HG03060 (cell line): ENCODE measurements around the gene ALG13.
"Not testable (repeated sequence)": the region's sequence is repeated elsewhere in the genome, so short reads cannot be mapped to it uniquely, and the experiment has no call there.

ENCODE experiments used
- ATAC-seq: cut with Tn5 transposase; IDR thresholded peaks from one replicate; pipeline ENCODE4 v1.9.1; 2021; ENCODE audit warnings: low read depth, moderate number of reproducible peaks; ENCODE audit not compliant: unreplicated experiment

Gene ALG13

GRCh38 chrX:111756486-111756885, 75.5 kb downstream of the ALG13 start:
- no peak for ATAC-seq

- ATAC-seq: no peak
These were observed 78.7 kb downstream of the ALG13 start for GRCh38 chrX:111759686-111760085.

GRCh38 chrX:111761578-111762135, 80.7 kb downstream of the ALG13 start:
- ATAC-seq: no peak

DNA sequence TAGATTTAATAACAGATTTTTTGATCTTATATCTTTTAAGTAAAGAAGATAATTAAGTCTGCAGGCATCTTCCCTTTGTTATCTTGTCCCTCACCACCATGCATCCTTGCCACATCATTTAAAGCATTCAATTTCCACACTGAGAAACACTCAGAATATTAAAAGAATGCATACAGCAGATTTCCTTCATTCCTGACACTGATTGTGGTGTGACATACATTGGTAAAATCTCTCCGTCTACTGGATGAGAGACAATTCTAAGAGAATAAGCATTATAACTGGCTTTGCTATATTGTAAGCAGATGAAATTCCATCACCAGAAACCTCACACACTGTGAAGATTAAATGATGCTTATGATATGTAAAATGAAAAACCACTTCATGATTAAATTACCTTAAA, 97.6 kb downstream of the ALG13 start:
- no peak for ATAC-seq

- ATAC-seq: no peak
These were observed 98.6 kb downstream of the ALG13 start for GRCh38 chrX:111779582-111779981.

GRCh38 chrX:111784667-111785066, 103.7 kb downstream of the ALG13 start:
- ATAC-seq: no peak

DNA sequence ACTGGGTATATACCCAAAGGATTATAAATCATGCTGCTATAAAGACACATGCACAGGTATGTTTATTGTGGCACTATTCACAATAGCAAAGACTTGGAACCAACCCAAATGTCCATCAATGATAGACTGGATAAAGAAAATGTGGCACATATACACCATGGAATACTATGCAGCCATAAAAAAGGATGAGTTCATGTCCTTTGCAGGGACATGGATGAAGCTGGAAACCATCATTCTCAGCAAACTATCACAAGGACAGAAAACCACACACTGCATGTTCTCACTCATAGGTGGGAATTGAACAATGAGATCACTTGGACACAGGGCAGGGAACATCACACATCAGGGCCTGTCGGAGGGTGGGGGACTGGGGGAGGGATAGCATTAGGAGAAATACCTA, 109.1 kb downstream of the ALG13 start:
- not testable (repeated sequence) for ATAC-seq
